HG03060 (cell line): ENCODE data around the gene INO80D.
"Not testable (repeated sequence)": the region's sequence is repeated elsewhere in the genome, so short reads cannot be mapped to it uniquely, and the experiment has no call there.

ENCODE experiments used
- ATAC-seq: cut with Tn5 transposase; IDR thresholded peaks from one replicate; pipeline ENCODE4 v1.9.1; 2021; ENCODE audit warnings: low read depth, moderate number of reproducible peaks; ENCODE audit not compliant: unreplicated experiment

The INO80D gene

DNA sequence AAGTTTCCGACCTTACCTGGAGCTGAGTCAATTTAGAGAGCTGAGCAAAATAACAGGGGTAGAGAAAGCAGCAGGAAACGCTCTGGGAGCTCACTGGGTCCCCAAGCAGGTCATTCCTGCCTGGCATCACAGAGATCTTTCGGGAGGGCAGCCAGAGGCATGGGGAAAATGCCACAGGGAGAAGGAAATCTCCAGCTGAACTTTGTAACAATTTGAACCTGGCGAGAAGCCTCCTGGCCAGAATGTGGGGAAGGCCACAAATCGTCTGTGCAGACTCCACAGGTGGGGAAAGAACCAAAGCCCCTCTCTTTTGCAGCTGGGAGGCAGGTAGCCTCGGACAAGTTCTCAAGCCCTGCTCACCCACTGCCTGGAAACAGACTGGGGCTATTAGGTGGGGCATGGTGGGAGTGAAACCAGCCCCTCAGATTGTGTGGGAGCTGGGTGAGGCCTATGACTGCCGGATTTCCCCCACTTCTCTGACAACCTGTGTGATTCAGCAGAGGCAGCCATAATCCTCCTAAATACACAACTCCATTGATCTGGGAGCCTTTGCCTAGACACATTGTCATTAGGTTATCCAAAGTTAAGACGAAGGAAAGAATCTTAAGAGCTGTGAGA, 53.9 kb downstream of the INO80D start:
- ATAC-seq, result no peak

DNA sequence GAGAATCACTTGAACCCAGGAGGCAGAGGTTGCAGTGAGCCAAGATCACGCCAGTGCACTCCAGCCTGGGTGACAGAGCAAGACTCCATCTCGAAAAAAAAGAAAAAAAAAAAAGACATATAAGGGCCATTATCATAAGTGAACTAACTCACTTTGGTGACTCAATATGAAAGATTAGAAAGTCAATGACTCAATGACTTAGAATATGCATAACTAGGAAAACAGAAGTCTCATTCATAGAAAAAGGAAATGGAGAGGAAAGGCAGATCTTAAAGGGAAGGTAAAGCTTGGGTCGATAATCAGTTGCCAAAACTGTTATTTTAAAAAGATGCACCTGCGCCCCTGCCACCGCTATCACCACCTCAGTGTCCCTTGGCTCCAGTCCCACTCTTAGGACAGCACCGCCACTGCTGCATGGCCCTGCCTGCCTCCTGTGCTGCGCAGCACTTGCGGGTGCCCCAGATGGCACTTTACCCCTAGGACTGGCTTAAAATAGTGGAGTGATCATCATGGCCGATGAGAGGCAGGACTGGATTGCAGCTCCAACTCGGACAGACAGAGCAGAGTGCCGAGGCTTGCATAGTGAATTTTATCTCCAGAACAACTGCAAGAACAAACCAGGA, 54.7 kb downstream of the INO80D start:
- ATAC-seq, result peak; percentile 87

DNA sequence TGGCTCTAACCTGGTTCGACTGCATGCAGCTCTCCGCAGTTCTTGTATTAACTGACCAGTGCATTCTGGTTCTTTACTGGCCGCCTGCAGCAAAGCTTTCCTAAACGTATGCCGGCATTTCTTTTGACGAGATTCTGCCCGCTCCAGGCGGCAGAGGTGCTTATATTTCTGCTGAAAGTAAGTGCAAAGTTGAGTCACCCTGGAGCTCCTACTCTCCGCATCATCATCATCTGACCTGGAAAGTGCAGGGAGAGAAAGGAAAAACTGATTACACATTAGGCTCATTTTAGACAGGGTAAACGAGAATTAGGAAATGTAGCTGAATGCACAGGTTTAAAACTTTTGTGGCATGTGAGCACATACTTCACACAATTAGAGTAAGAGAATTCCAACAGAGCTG, 57.9 kb downstream of the INO80D start:
- ATAC-seq, result no peak

- ATAC-seq, result no peak
Measured at GRCh38 chr2:206023183-206023582, 62.8 kb downstream of the INO80D start.

DNA sequence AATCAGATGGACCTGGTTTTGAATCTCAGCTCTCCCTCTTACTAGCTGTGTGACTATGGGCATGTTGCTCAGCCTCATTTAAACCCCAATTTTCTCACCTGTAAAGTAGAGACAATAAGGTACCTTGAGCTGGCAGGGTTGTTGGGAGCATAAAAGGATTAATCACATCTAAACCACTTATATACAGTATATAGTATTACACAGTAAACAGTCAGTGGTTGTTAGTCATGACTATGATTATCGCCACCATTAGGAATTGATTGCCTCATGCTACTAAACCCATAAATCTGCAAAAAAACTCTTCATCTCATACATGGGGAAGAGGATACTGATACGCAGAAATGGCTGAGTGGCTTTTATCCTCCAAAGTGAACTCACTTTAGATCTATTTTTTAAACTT, 65.8 kb downstream of the INO80D start:
- ATAC-seq, result no peak

- ATAC-seq, result not testable (repeated sequence)
Measured at GRCh38 chr2:206015746-206016145, 70.2 kb downstream of the INO80D start.

DNA sequence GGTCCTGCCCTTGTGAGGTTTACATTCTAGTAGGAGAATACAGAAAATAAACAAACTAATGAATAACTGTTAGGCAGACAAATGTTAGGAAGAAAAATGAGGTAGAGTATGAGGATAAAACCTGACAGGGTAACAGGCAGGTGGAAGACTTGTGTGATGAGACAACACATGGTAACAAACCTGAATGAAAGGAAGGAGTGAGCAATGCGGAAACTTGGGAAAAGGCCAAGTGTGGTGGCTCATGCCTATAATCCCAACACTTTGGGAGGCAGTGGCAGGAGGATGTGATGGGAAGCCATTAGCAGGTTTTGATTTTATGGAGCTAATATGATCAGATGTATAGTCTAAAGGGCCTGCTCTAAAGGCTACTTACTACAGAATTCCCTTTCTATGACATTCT, 74.2 kb downstream of the INO80D start:
- no peak for ATAC-seq

DNA sequence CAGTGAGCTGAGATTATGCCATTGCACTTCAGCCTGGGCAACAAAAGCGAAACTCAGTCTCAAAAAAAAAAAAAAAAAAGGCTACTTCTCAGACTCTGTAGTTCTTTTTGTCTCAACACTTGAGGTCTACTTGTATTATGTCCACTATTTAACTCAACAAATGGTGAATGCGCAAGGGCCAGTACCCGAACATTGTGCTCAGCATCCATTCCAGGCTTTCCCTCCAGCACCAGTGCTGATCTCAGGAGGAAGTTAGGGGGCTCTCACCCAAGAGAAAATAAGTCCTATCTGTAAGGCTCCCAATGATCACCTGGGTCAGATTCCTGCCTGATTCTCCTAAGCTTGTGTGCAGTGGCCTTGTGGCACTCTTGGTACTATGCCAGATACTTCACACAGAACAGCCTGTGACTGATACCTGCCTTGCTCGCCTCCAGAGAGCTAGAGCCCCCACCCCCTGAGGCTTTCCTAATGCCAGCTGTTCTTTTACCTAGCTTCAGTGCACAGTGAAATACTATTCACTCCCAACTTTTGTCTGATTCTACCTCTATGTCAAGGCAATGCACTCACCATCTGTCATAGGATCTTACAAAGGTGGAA, 74.9 kb downstream of the INO80D start:
- no peak for ATAC-seq

DNA sequence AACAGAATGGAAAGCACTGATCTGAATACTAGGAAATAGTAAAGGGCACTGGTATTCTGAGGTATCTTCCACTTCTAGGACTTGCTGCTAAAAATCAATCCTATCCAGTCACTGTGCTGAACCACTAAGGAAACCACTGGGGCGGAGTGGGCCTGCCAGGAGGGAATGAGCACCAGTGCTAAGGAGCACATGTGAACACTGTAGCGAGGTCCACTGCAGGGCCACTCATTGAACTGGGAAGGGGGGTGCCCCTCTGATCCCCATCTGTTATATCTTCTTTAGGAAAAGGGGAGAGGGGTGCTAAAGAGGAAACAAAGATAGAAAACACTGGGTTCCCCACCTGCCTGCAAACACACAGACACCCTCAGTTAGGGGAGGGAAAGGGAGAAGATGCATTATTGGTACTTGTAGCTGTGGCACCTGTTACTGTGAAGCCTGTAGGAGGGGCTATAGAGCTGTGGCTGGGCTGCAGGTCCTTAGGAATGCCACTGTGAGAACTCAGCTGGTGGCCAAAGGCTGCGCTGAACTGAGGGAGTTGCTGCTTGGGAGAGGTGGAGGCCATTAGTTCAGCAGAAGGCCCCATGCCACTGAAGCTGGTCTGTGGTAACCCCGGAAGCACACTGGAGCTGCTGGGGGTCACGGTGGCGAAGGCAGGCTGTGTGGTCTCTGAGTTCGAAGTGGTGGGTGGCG, 81.8 kb downstream of the INO80D start:
- no peak for ATAC-seq

- no peak for ATAC-seq
Measured at GRCh38 chr2:206002440-206002839, 83.5 kb downstream of the INO80D start.

DNA sequence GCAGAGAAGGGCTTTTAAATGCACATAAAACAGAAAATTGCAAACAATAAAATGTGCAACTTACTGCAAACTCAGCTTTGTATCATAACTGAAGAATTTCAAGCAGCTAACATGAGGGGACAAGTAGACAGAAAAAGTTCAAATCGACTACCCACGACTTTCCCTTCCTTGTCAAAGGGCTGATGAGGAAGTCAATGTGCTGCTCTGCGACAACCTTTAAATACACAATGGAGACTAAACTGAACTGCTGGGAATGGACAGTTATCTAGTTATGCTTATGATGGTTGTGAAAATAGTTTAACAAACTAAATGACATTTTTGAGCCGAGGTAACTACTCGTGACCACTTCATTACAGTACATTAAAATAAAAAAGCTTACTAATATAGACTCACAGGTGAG, 84.1 kb downstream of the INO80D start:
- ATAC-seq, result no peak

DNA sequence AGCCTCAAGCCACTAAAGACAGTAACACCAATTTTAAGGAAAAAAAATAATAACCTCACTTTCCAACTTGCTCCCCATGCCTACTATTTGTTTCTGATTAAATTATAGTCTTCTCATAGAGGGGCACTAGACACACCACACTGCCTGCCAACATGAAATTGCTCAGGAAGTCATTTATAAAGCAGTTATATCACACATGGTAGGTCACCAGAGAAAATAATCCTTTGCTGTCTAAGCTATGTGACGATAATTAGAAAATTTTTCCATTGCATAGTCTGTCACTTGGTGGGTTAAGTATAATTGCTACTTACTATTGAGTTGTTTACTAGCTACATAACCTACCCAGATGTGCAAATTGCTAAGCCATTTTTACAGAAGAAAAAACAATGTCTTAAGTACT, 85.2 kb downstream of the INO80D start:
- ATAC-seq, result no peak

GRCh38 chr2:205998583-205998982, 87.4 kb downstream of the INO80D start:
- ATAC-seq, result no peak

- ATAC-seq, result no peak
Measured at GRCh38 chr2:205996161-205996560, 89.8 kb downstream of the INO80D start.

GRCh38 chr2:205995260-205995659, 90.7 kb downstream of the INO80D start:
- ATAC-seq, result no peak

GRCh38 chr2:205994344-205994743, 91.6 kb downstream of the INO80D start:
- ATAC-seq, result no peak

GRCh38 chr2:205990104-205990503, 95.9 kb downstream of the INO80D start:
- ATAC-seq, result no peak

DNA sequence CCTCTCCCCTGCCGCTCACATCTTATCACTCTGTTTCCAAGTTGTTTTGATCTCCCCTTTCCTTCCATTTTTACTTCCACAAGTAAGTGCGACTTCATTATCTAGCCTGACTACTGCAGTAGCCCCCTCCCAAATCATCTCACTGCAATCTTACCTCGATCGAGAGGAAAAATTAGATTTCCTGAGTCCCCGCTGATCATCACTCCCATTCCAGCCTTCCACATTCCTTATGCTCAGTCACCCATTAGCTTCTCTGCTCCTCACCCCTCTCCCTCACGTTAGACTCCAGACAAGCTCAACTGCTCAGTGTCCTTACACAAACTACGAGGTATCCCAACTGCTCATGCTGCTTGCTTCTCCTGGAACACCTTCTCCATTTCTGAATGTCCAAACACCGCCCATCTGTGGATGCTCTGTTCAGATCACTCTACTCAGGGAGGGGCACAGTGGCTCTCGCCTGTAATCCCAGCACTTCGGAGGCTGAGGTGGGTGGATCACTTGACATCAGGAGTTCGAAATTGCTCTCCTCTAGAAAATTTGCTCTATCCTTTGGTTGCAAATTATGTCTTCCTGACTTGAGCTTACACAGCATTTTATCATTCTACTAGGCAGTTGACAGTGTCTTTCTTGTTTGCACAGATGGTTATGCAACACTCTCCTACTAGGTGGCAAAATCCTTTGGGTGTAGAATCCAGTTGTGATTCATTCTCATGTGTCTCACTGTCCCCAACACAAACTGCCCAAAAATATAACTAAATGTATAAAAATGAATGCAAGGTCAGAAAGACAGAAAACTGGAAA, 96.5 kb downstream of the INO80D start:
- no peak for ATAC-seq

DNA sequence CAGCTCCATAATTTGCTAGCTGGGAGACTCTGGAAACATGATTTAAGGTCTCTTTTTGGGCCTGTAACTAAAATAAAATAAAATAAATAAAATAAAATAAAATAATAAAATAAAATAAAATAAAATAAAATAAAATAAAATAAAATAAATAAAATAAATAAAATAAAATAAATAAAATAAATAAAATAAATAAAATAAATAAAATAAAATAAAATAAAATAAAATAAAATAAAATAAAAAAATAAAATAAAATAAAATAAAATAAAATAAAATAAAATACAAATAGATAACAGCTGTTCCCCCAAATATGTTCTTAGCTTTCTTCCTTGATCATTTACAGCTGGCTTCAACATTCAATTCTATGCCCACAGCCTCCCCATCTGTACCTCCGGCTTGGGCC, 97.3 kb downstream of the INO80D start:
- not testable (repeated sequence) for ATAC-seq

DNA sequence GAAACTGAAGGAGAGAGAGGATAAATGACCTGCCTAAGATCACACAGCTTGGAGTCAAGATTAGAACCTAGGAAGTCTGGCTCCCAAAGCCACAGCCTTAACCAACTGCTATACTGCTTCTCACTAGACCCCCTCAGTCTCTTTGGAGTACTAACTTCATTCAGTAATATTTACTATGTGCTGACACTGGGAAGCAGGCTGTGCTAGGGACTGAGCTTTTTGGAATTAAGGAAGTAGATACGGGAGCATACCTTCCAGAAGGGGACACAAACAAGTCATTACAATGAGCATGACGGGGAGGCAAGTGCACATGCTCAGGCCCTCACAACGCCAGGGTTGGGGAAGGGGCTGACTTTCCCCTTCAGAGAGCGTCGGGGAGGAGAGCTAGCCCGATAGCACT, 97.7 kb downstream of the INO80D start:
- ATAC-seq, result no peak

DNA sequence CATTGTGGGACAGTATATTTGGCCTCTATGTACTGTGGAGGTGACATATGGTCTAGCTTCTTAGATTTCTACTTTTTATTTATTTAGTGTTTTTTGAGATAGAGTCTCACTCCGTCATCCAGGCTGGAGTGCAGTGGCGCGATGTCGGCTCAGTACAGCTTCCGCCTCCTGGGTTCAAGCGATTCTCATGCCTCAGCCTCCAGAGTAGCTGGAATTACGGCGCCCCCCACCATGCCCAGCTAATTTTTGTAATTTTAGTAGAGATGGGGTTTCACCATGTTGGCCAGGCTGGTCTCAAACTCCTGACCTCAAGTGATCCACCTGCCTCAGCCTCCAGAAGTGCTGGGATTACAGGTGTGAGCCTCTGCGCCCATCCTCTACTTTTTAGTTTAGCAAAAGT, 99.6 kb downstream of the INO80D start:
- ATAC-seq, result not testable (repeated sequence)
